HG03060 (cell line): ENCODE data around the gene KHK.
A peak's percentile ranks its signal among the peaks of the same experiment; 100 is the strongest.

Experiments used
- ATAC-seq: cut with Tn5 transposase; IDR thresholded peaks from one replicate; pipeline ENCODE4 v1.9.1; 2021; ENCODE audit warnings: low read depth, moderate number of reproducible peaks; ENCODE audit not compliant: unreplicated experiment

Gene KHK

DNA sequence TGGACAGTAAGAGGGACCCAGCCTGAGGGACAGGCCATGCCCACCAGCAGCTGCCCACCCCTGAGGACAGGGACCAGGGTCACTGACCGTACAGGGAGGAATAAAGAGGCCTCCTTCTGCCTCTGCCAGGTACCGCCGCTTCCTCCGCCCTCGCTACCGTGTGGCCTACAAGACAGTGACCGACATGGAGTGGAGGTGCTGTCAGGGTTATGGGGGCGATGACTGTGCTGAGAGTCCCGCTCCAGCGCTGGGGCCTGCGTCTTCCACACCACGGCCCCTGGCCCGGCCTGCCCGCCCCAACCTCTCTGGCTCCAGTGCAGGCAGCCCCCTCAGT, 6.0 kb upstream of the KHK start:
- ATAC-seq: no peak

GRCh38 chr2:27081984-27082772, 4.4 kb upstream of the KHK start:
- ATAC-seq: no peak

DNA sequence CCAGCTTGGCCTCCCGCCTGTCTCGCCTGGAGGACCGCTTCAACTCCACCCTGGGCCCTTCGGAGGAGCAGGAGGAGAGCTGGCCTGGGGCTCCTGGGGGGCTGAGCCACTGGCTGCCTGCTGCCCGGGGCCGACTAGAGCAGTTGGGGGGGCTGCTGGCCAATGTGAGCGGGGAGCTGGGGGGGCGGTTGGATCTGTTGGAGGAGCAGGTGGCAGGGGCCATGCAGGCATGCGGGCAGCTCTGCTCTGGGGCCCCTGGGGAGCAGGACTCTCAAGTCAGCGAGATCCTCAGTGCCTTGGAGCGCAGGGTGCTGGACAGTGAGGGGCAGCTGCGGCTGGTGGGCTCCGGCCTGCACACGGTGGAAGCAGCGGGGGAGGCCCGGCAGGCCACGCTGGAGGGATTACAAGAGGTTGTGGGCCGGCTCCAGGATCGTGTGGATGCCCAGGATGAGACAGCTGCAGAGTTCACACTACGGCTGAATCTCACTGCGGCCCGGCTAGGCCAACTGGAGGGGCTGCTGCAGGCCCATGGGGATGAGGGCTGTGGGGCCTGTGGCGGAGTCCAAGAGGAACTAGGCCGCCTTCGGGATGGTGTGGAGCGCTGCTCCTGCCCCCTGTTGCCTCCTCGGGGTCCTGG, 3.7 kb upstream of the KHK start:
- ATAC-seq: no peak

- no peak for ATAC-seq
These were observed 2.9 kb upstream of the KHK start for GRCh38 chr2:27083410-27084296.

GRCh38 chr2:27084297-27085061, 2.1 kb upstream of the KHK start:
- ATAC-seq: no peak

DNA sequence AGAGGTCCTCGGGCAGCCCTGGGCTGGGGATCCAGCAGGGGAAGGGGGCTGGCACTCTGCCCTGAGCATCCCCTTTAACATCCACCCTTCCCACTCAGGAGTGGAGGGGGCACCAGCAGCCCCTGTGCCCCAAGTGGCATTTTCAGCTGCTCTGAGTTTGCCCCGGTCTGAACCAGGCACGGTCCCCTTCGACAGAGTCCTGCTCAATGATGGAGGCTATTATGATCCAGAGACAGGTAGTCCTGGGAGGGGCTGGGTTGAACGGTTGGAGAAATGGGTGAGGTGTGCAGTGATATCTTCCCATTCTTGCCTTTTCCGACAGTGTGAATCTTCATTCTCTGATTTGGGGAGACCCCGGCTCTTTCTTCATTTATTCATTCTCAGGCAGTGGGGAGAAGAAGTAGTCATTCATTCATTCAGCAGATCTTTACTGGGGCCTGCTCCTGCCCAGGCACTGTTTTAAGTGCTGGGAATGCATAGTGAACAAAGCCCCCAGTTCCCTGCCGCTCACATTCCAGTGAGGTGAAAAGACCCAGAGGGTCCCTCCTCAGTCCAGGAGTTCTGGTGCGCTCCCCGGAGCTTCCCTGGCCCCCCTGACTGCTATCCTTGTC, 1.4 kb upstream of the KHK start:
- ATAC-seq: no peak

DNA sequence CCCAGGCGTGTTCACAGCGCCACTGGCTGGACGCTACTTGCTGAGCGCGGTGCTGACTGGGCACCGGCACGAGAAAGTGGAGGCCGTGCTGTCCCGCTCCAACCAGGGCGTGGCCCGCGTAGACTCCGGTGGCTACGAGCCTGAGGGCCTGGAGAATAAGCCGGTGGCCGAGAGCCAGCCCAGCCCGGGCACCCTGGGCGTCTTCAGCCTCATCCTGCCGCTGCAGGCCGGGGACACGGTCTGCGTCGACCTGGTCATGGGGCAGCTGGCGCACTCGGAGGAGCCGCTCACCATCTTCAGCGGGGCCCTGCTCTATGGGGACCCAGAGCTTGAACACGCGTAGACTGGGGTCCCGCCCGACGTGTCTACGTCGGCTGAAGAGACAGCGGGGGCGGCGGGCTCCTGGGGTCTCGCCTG, 891 bp upstream of the KHK start:
- no peak for ATAC-seq

- ATAC-seq: peak; percentile 57
These were observed 365 bp upstream of the KHK start for GRCh38 chr2:27086090-27086723.

DNA sequence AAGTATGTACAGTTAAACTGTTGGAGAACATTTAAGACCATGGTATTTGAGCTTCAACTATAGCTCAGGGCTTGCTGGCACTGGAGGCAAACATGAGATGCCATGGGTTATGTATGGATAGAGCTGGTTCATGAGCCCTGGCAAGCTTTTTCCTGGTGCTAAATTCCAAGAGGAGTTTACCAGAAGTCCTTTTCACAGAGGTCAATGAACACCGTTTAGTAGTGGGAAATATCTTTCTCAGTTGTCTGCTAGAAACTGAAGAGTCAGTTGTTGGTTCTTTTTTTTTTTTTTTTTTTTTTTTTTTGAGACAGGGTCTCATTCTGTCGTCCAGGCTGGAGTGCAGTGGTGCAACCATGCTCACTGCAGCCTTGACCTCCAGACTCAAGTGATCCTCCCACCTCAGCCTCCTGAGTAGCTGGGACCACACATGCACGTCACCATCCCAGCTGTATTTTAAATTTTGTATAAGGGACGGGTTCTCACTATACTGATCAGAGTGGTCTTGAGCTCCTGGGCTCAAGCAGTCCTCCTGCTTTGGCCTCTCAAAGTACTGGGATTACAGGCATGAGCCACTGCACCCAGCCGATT, 1.3 kb downstream of the KHK start:
- ATAC-seq: no peak

GRCh38 chr2:27088634-27089033, 2.1 kb downstream of the KHK start:
- no peak for ATAC-seq

GRCh38 chr2:27089111-27089954, 2.8 kb downstream of the KHK start:
- ATAC-seq: no peak

- ATAC-seq: no peak
These were observed 5.4 kb downstream of the KHK start for GRCh38 chr2:27091746-27092695.

- no peak for ATAC-seq
These were observed 6.3 kb downstream of the KHK start for GRCh38 chr2:27092696-27093429.

GRCh38 chr2:27093430-27094352, 7.1 kb downstream of the KHK start:
- no peak for ATAC-seq

GRCh38 chr2:27094353-27094984, 7.9 kb downstream of the KHK start:
- ATAC-seq: no peak
